ENCODE results near the gene KRIT1. TPM values are rescaled to one million over a fixed set of nuclear protein-coding genes. Genes with fewer than 3 reads are reported as not detected.

KRIT1 gene
- total and polyA plus RNA-seq, 2 of the 13 experiments (the other 11 are each of a cell fraction or from before 2014, with no cell fraction given), result 29.4 to 37.7 TPM

- 100% methylated on average over 1 of the region's 1 CpG for WGBS (ENCODE audit: low lambda C conversion rate)
- Histone ChIP-seq H2AFZ (ENCODE audit: low read length) (no peak overlapping the region), H3K4me2 (ENCODE audit: low read depth, low read length) (no peak overlapping the region), H3K9ac (ENCODE audit: insufficient read depth, low read depth, low read length) (no peak overlapping the region), H3K4me3 (replicated peaks in 1 of 3; ENCODE audit: insufficient read depth in 1 of 3, low read depth in 2 of 3, low read length in 3 of 3) (no peak overlapping the region), H3K27me3 (ENCODE audit: control insufficient read depth in 1 of 2, insufficient read depth in 2 of 2, low read length in 2 of 2) (no peaks in the 10 kb centered on the region), H3K9me3 (ENCODE audit: low read length) (no peaks in the 10 kb centered on the region), H3K79me2 (ENCODE audit: insufficient read depth, low read length) (peaks cover 76% of the 10 kb centered on the region), H3K27ac (ENCODE audit: extremely low read length, insufficient read depth, low read length) (no peak overlapping the region), H3K4me1 (ENCODE audit: insufficient read depth, low read length) (peaks cover 4% of the 10 kb centered on the region), H4K20me1 (ENCODE audit: insufficient read depth, low read length) (no peaks in the 10 kb centered on the region), H3K36me3 (replicated peaks in 1 of 2; ENCODE audit: control insufficient read depth in 1 of 2, insufficient read depth in 2 of 2, low read length in 2 of 2) (peaks cover 0 to 6% of the 10 kb centered on the region in 2 experiments; a peak in 3 of 5 replicates)
- BruUV-seq (replicated peaks), result no TSS peak
- CTCF ChIA-PET (ENCODE audit: low intra/inter-chr PET ratio, low total read pairs), result no interaction called here
- no peak for FAIRE-seq
- POLR2A ChIA-PET, result no interaction called here
- TF ChIP-seq GABPA (IDR thresholded peaks at IDR 0.05; ENCODE audit: low read depth, low read length) (no peak), GABPA (CRISPR knock-in tag; IDR thresholded peaks at IDR 0.05; ENCODE audit: low read depth) (no peak), THAP11 (CRISPR knock-in tag; IDR thresholded peaks at IDR 0.05) (no peak), HIVEP1 (CRISPR knock-in tag; IDR thresholded peaks at IDR 0.05) (no peak), ZNF788 (CRISPR knock-in tag; IDR thresholded peaks at IDR 0.05; ENCODE audit: borderline replicate concordance) (no peak), ZNF510 (CRISPR knock-in tag; IDR thresholded peaks at IDR 0.05; ENCODE audit: low read depth) (no peak), JARID2 (CRISPR knock-in tag; IDR thresholded peaks at IDR 0.05; ENCODE audit: insufficient replicate concordance) (no peak), RAD51 (IDR thresholded peaks at IDR 0.05; ENCODE audit: borderline replicate concordance) (no peak), ATF4 (CRISPR knock-in tag; IDR thresholded peaks at IDR 0.05) (no peak), ZBTB10 (CRISPR knock-in tag; IDR thresholded peaks at IDR 0.05; ENCODE audit: borderline replicate concordance) (no peak), ZNF550 (CRISPR knock-in tag; IDR thresholded peaks at IDR 0.05; ENCODE audit: borderline replicate concordance) (no peak), MED13 (CRISPR knock-in tag; IDR thresholded peaks at IDR 0.05) (no peak), DNMT3B (CRISPR knock-in tag; conservative IDR thresholded peaks at IDR 0.05) (no peak), HOMEZ (CRISPR knock-in tag; IDR thresholded peaks at IDR 0.05; ENCODE audit: low read depth) (no peak), ZNF205 (CRISPR knock-in tag; IDR thresholded peaks at IDR 0.05) (no peak), POLR2G (IDR thresholded peaks at IDR 0.05; ENCODE audit: low read depth, low read length) (no peak), MTA1 (CRISPR knock-in tag; IDR thresholded peaks at IDR 0.05; ENCODE audit: borderline replicate concordance) (no peak), ATF5 (CRISPR knock-in tag; IDR thresholded peaks at IDR 0.05; ENCODE audit: low read depth) (no peak)
- in situ Hi-C loops (cut with HindIII; ENCODE audit: extremely low pct_ligation_motif_present, low pct_unique_long_range_greater_than_20kb), result no loop called here
- DNase-seq (ENCODE audit: low spot score), result no peak
- ATAC-seq, result no peak
- intact Hi-C loops (cut with micrococcal nuclease; ENCODE audit: unreplicated experiment), result no loop called here
Observed at GRCh38 chr7:92253251-92253650, 7.5 kb upstream of the KRIT1 start.
